ENCODE measurements around the gene ZNF501.

Gene ZNF501

DNA sequence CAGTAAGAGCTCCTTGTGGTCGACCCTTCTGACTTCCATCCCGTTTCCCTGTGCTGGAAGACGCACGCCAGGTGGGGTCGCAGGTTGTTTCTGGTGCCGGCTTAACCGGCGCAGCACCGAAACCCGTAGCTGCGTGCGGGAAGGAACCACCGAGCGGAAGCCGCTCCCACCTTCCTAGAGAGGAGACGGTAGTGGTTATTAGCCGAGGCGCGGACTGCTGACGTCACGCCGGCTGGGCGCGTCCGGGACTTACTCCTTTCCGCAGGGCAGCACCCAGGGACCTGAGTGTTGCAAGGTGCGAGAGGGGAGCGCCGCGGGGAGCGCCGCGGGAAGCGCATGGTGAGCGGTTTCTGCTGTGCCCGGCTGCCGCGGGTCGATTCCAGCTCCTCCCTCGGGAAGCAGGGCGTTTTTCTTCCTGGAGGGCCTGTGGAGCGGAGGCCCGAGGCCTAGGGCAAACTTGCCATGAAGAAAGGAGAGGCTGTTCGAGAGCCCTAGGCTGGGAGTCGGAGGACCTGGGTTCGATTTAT is at the start of gene ZNF501:
TSS of gene ZNF501 (plus strand) at position 252 of the 527 bp plus-strand sequence. CDS start 4,787 bp downstream, outside the sequence.
- peak; percentile 49 to 72 for DNase-seq

DNA sequence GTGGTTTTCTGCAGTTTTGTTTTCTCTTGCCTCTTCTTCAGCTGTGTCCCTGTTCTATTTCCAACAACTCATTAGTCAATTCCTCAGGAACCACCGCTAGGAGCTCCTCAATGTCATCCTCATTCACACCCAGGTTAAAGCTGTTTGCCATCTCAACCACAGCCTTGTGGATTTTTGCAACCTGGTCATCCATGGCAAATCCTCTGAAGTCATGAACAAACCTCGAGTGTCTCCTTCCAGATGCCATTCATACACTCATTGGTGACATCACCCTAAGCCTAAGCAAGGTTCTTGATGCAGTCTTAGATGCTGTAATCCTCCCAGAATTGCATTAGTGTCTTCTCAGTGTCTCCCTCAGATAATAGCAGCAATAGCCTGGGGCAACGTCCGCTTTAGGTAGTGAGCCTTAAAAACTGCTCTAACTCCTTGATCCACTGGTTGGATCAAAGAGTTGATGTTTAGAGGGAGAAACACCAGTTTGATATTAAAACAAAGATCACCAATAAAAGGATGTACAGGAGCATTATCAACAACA is 48.4 kb upstream of the ZNF501 start:
- DNase-seq = no peak

DNA sequence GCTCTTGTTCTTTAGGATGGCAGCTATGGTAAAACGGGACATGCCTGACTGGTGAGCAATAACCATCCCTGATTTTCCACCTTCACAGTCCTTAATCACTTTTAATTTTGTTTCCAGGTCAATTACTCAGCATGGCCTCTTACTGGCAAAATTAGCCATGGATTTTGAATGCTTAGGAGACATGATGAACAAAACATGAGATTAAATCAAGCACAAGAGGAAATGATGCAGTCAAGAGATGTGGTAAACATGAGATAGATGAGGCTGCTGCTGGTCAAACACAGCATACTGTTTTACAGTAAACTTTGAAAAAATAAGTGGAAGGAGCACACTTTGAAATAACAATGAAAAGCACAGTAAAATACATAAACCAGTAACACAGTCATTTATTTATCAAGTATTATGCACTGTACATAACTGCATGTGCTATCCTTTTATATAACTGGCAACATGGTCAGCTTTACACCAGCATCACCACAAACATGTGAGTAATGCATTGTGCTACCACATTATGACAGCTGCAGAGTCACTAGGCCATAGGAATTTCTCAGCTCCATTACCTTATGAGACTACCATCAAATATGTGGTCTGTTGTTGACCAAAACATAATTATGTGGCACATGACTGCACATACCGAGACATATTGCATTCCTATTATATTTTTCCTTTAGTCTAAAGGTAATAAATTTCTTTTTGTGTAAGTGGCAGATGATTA is 47.1 kb upstream of the ZNF501 start:
- no peak for DNase-seq

DNA sequence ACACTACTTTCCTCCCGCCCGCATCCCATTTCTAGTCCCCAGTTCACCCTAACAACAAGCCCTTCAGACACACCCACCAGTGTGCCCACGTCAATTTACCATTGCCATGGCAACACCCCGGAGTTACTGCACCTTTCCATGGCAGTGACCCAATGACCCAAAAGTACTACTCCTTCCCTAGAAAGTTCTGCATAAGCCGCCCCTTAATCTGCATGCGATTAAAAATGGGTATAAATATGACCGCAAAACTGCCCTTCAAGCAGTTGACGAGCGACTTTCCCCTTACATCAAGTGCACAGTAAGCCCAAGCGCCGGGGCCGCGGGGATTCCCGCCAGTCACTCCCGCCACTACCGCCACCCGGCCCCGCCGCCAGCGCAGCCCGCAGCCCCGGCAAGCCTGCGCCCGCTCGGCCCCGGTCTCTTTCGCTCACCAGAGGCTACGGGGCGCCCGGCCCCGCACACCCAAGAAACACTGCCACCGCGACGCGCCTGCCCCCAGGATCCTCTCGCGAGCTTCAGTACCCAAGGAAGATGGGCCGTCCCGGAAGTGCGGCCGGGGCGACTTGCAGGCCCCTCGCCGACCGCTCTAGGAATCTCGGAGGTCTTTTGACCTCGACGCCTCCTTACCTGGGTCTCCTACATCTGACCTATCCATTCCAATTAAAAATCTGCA is 44.2 kb upstream of the ZNF501 start:
- no peak for DNase-seq

DNA sequence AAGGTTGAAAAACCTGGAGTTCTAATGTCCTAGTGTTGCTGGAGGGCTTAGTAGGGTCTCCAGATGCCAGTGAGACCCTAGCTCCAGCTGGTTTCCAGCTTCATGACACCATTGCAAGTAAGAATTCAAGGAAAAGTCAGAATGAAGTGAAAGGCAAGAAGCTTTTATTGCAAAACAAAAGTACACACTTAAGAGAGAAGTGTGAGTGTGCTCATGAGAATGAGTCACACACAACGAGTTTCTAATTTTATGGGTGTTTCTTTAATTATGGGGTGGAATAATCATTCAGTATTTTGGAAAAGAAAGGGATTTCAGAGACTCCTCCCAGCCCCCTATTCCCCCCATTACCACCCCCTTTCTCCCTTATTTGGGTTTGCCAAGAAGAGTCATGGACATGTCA is 41.5 kb upstream of the ZNF501 start:
- no peak for DNase-seq

DNA sequence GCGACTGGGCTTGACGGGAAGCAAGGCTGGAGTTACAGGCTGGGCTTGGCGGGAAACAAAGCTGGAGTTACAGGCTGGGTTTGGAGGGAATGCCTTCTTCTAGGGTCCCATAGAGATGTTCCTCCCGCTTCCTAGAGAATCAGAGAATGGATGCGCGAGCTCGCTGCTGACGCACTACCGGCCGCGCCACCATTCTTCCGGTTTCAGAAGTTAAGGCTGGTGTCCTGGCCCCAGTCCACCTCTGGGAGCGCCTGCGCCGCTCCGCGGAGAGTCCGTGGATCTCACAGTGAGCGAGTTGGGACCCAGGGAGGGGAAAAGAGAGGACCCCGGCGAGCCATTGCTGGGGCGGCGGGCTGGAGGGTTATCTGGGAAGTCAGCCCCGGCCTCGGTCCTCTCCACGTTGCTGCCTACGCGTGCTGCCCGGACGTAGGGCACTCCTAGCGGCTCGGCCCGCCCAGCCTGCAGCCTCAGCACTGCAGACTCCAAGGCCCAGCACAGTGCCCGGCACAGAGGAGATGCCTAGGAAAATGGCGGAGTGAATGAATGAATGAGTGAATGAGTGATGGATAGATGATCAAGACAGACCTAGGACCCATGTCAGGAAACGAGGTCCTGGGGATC is 16.9 kb upstream of the ZNF501 start, which contains the start of gene ZNF502:
TSS of gene ZNF502 (plus strand) at position 206 of the 621 bp plus-strand sequence. CDS start 7,602 bp downstream, outside the sequence.
- no peak for DNase-seq

DNA sequence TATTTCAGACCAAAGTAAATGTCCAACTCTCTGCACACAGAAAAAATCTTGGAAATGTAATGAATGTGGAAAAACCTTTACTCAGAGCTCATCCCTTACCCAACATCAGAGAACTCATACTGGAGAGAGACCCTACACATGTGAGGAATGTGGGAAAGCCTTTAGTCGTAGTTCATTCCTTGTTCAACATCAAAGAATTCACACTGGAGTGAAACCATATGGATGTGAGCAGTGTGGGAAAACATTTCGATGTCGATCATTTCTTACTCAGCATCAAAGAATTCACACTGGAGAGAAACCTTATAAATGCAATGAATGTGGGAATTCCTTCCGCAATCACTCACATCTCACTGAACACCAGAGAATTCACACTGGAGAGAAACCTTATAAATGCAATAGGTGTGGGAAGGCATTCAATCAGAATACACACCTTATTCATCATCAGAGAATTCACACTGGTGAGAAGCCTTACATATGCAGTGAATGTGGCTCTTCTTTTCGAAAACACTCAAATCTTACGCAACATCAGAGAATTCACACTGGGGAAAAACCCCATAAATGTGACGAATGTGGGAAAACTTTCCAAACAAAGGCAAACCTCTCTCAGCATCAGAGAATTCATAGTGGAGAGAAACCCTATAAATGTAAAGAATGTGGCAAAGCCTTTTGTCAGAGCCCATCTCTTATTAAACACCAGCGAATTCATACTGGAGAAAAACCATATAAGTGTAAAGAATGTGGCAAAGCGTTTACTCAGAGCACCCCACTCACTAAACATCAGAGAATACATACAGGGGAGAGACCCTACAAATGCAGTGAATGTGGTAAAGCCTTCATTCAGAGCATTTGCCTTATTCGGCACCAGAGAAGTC is 8.0 kb upstream of the ZNF501 start:
- DNase-seq = no peak

DNA sequence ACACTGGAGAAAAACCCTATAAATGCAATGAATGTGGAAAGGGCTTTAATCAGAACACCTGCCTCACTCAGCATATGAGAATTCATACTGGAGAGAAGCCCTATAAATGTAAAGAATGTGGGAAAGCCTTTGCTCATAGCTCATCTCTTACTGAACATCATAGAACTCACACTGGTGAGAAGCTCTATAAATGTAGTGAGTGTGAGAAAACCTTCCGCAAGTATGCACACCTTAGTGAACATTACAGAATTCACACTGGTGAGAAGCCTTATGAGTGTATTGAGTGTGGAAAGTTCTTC is 7.4 kb upstream of the ZNF501 start:
- DNase-seq = no peak

DNA sequence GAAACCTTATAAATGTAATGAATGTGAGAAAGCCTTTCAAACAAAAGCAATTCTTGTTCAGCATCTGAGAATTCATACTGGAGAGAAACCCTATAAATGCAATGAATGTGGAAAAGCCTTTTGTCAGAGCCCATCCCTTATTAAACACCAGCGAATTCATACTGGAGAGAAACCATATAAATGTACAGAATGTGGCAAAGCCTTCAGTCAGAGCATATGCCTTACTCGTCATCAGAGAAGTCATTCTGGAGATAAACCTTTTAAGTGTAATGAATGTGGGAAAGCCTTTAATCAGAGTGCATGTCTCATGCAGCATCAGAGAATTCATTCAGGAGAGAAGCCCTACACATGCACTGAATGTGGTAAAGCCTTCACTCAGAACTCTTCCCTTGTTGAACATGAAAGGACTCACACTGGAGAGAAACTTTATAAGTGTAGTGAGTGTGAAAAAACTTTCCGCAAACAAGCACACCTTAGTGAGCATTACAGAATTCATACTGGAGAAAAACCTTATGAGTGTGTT is 5.3 kb downstream of the ZNF501 start:
- no peak for DNase-seq

DNA sequence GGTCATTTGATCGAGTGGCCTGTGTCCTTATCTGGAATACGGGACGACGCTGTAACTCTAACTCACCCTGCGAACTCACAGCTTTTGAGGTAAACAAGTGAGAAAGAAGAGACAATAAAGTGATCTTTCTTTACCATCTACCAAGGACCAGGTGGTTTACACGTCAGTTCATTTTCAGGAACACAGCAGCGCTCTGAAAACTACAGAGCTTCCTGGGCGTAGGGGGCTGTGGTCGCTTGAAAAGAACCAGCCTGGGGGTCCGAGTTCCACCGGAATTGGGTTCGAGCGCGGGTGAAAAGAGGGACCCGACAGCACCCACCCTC is 31.6 kb downstream of the ZNF501 start:
- peak in 1 of 2 experiments; percentile 17 for DNase-seq

DNA sequence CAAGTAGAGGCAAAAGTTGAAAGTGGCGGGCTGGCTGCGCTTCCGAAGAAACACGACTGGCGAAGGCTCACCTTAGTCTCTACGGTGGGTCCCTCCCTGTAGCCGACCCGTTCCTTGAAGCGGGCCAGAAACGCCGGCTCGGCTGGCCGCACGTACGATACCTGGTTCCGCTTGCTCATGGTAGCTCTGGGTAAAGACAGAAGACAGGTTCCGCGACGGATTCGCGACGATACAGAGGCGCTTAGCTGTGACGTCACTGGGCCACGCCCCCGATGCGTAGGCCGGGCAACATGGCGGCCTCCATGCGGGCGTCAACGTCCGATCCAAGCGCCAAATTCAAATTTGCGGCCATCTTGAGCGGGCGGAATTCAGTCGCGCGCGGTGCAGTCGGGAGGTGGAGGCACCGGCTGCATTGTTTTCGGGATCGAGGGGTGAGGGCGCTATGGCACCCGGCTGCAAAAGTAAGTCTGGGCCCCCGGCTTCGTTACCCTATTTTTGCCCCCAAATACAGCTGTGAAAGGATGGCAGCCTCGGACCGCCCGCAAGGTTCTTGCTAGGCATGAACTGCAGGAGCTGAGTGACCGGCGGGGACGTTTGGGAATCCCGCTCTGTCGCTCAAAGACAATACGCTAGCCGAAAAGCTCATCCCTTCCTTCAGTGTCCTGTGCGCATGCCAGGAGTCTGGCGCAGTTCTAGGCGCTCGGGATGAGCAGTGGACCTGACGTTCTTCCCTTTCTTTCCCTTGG is 32.2 kb downstream of the ZNF501 start, which contains the start of the genes KIAA1143 and KIF15:
TSS of gene KIAA1143 (minus strand) at position 196 of the 746 bp plus-strand sequence. CDS start at position 179, 17 bp downstream.
TSS of gene KIF15 (plus strand) at position 371 of the 746 bp plus-strand sequence. CDS start at position 443, 72 bp downstream.
- peak; percentile 96 to 97 for DNase-seq

DNA sequence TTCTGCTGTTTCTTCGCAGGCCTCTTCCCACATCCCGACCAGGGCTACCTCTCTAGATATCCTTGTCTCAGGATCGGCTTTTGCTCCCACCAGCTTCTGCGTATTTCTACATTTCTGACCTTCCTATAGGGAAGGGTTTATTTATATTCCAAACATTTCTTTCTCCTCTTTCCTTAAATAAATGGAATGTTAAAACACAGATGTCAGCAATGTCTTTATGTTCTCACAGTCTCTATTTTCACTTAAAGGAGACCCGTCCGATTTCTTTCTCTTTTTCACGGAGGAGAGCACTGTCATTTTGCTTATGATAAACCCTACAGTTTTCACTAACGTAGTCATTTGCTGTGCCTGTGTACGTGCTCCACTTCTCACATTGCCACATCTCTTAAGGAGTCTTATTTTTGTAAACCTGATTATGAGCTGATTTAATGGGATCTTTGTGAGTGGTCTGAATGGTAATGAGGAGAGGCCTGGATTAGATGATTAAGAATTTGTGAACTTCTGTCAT is 32.8 kb downstream of the ZNF501 start:
- peak; percentile 37 to 45 for DNase-seq

DNA sequence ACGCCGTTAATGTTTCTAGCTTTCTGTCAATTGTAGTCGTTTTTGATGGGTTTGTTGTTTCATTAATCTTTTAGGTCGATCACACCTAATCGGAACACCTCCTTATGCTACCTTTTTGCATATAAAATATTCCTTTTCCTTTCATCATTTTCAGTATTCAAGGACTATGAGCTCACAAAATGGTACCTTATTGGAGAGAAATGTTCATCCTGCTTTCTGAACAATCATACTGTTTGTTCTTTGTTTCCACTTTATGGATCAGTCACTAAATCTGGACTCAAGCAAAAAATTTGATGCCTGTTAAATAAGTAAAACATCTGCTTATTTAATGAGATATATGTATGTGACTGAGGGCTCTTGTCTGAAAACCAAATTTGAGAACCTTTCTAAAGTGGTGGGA is 33.3 kb downstream of the ZNF501 start:
- no peak for DNase-seq

DNA sequence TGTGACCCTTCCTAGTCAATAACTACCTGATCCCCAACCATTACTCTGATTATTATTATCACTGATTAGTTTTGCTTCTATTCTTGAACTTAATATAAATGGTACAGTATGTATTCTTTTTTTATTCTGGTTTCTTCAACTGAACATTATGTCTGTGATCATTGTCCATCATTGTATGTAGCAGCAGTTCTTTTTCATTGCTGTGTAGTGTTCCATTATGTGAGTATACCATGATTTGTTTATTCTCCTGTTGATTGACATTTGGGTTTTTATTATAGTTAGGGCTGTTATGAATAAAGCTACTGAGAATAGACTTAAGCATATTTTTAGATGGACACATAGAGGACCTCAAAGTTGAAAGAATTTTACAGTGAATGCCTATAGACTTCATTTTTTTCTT is 34.8 kb downstream of the ZNF501 start:
- no peak for DNase-seq

DNA sequence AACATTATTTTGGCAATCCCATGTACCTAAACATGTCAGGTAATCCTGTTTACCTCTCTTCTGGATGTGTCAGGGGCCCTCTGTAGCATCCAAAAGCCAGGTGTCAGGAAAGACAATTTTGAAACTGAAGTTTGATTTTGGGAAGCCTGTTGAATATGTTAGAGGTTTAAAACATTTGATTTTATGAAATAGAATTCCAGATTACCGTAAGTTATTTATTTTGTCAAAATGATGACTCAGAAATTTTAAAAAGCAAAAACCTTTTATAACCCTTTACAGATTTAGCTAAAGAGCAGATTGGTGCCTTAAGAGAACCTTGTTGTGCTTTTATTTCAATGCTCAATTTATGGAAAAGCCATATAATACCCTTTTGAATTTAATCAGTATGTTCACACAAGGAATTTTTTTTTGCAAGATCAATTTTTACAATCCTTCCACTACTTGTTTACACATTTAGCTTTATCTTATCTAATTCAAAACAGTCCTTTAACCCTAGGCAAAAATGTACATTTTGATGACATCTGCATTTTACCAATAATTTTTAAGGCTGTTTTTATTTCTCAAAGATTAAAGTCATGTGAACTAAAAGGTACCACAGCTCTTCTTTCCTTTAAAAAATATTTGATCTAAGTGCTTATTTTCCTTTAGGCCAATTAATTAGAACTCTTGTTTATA is 42.1 kb downstream of the ZNF501 start:
- DNase-seq = no peak

DNA sequence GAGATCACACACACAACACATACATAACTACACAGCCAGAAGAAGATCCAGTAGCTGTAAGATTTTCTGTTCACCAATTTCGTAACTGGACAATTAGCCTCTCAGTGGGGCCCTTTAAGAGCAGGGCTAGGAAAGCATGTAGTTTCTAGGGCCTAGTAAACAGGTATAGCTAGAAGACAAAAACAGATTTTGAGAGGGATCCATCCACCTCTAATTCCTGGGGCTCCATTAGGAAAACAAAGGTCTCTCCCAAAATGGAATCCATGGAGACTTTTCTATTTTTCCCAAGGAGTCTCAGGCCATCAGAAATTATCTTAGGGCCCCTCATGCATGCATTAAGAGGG is 42.6 kb downstream of the ZNF501 start:
- no peak for DNase-seq

DNA sequence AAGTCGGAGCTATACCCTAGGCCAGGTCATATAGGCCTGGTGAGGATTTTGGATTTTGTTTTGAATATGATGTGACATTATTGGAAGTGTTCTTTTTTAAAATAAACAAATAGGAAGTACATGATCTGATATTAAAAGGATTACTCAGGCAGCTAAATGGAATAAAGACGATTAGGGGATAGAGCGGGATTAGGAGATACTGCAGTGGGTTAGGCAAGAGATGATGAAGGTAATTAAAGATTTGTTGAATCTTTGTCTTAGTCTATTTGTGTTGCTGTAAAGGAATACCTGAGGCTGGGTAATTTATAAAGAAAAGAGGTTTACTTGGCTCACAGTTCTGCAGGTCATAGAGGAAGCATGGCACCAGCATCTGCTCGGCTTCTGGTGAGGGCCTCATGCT is 53.5 kb downstream of the ZNF501 start:
- DNase-seq = no peak

All from AML-193 (cell line).